OCI-LY3 (cell line): ENCODE results near the gene ARHGAP4.

ENCODE experiments used
- H2AFZ ChIP-seq: fragments of 200-600, 300-600 bp; shearing (Covaris generic); 2 replicates; pipeline ENCODE4 v1.6.0; 2014; ENCODE audit warnings: antibody characterized with exemption, low read depth, low read length
- H3K27ac ChIP-seq: fragments of 200-600, 300-600 bp; sonication (generic); 2 replicates; pipeline ENCODE4 v1.5.1; 2014; ENCODE audit warnings: mild to moderate bottlenecking, low read length, moderate library complexity, mixed read lengths
- H3K27me3 ChIP-seq: fragments of 200-600, 300-600 bp; sonication (generic); 2 replicates; pipeline ENCODE4 v1.6.1; 2014; ENCODE audit warnings: low read depth, low read length, mixed read lengths
- H3K36me3 ChIP-seq: fragments of 200-600, 300-600 bp; sonication (generic); replicated peaks from 2 replicates; pipeline ENCODE3; 2014; ENCODE audit warnings: low read depth, low read length, mixed read lengths
- H3K4me1 ChIP-seq: fragments of 300-600, 200-600 bp; sonication (generic); 2 replicates; pipeline ENCODE4 v1.6.1; 2014; ENCODE audit warnings: low read length, mixed read lengths
- H3K4me2 ChIP-seq: fragments of 200-600, 300-600 bp; sonication (generic); 2 replicates; pipeline ENCODE4 v1.6.1; 2014; ENCODE audit warnings: low read length, mixed read lengths
- H3K4me3 ChIP-seq: fragments of 300-600, 200-600 bp; sonication (generic); 2 replicates; pipeline ENCODE4 v1.5.1; 2014; ENCODE audit warnings: antibody characterized with exemption, mild to moderate bottlenecking, low read length, moderate library complexity
- H3K79me2 ChIP-seq: fragments of 300-600, 200-600 bp; shearing (Covaris generic); 2 replicates; pipeline ENCODE4 v1.6.1; 2014; ENCODE audit warnings: mild to moderate bottlenecking, low read length, mixed read lengths
- H3K9ac ChIP-seq: fragments of 300-600, 200-600 bp; shearing (Covaris generic); 2 replicates; pipeline ENCODE4 v1.6.0; 2014; ENCODE audit warnings: mild to moderate bottlenecking, low read length, moderate library complexity
- H3K9me3 ChIP-seq: fragments of 200-600, 300-600 bp; shearing (Covaris generic); 2 replicates; pipeline ENCODE4 v1.6.1; 2014; ENCODE audit warnings: low read length, mixed read lengths; ENCODE audit not compliant: insufficient read depth
- H4K20me1 ChIP-seq: fragments of 200-600, 300-600 bp; sonication (generic); 2 replicates; pipeline ENCODE4 v1.6.1; 2016; ENCODE audit warnings: low read length, mixed read lengths; ENCODE audit not compliant: insufficient read depth
- EZH2phosphoT487 ChIP-seq: fragments of 200-600 bp; shearing (Covaris generic); IDR thresholded peaks from 2 replicates; pipeline ENCODE4 v1.6.1; 2018; ENCODE audit warnings: antibody characterized with exemption, mixed run types, low read depth
- TF ChIP-seq, protein P1 (sequence below): fragments of 200-600, 300-600 bp; sonication (generic); IDR thresholded peaks from 2 replicates; pipeline ENCODE4 v1.5.1; 2014; ENCODE audit warnings: antibody characterized with exemption, low read length, low read depth

The ARHGAP4 gene

DNA sequence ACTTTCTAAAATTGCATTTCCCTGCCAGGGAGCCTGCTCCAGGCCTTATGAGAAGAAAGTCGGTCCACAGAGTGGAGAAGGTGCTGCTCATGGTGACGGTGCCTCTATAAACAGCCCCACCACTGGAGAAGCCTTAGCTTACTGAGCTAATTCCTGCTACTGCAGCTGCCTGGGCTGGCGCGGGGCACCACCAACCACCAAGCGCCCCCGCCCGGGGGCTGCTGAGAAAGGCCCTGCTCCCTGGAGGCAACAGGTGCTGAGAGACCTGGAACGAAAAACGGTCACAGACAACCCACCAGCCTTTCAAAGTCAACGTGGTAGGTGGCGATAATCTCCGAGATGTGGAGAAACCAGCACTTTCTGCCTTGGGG lies 42.7 kb upstream of the ARHGAP4 start:
- Histone ChIP-seq H3K27me3 (no peaks in the 10 kb centered on the region), H3K4me3 (peak overlapping the region; percentile 97), H3K4me1 (peaks cover 32% of the 10 kb centered on the region), H4K20me1 (peaks cover 60% of the 10 kb centered on the region), H3K9me3 (no peaks in the 10 kb centered on the region), H3K9ac (peak overlapping the region; percentile 100), H3K4me2 (peak overlapping the region; percentile 98), H2AFZ (no peak overlapping the region), H3K36me3 (peaks cover 23% of the 10 kb centered on the region), H3K27ac (peak overlapping the region; percentile 98), H3K79me2 (peaks cover 86% of the 10 kb centered on the region)
- TF ChIP-seq, protein P1, sequence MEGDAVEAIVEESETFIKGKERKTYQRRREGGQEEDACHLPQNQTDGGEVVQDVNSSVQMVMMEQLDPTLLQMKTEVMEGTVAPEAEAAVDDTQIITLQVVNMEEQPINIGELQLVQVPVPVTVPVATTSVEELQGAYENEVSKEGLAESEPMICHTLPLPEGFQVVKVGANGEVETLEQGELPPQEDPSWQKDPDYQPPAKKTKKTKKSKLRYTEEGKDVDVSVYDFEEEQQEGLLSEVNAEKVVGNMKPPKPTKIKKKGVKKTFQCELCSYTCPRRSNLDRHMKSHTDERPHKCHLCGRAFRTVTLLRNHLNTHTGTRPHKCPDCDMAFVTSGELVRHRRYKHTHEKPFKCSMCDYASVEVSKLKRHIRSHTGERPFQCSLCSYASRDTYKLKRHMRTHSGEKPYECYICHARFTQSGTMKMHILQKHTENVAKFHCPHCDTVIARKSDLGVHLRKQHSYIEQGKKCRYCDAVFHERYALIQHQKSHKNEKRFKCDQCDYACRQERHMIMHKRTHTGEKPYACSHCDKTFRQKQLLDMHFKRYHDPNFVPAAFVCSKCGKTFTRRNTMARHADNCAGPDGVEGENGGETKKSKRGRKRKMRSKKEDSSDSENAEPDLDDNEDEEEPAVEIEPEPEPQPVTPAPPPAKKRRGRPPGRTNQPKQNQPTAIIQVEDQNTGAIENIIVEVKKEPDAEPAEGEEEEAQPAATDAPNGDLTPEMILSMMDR = peak; percentile 30; the same call in 1 of the 2 replicates
- no peak for TF ChIP-seq EZH2phosphoT487

DNA sequence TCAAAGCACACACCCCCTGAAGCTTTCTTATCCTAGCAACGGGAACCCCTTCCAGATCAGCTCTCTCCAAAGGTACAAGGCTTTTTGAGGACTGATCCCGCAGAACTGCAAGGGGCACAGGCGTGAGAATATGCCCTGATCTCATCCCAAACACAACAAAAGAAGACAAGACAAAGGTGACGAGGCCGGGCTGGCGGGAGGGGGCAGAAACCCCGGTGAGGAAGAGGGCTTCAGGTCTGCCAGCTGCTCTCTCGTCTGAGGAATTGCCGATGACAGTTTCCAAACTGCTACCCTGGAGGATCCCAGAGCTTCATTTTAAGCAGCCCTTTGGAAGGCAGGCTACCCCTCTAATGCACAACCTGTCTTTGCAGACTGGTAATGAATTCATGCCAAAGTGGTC lies 42.2 kb upstream of the ARHGAP4 start:
- no peaks in the 10 kb centered on the region for H3K27me3 ChIP-seq
- H3K4me2 ChIP-seq = peak overlapping the region; percentile 98
- H3K9ac ChIP-seq = peak overlapping the region; percentile 100
- peaks cover 86% of the 10 kb centered on the region for H3K79me2 ChIP-seq
- peaks cover 60% of the 10 kb centered on the region for H4K20me1 ChIP-seq
- H3K27ac ChIP-seq = peak overlapping the region; percentile 98
- no peak overlapping the region for H2AFZ ChIP-seq
- peaks cover 27% of the 10 kb centered on the region for H3K4me1 ChIP-seq
- no peaks in the 10 kb centered on the region for H3K9me3 ChIP-seq
- TF ChIP-seq, protein P1 = no peak
- no peak for TF ChIP-seq EZH2phosphoT487
- peaks cover 25% of the 10 kb centered on the region for H3K36me3 ChIP-seq
- H3K4me3 ChIP-seq = peak overlapping the region; percentile 97

DNA sequence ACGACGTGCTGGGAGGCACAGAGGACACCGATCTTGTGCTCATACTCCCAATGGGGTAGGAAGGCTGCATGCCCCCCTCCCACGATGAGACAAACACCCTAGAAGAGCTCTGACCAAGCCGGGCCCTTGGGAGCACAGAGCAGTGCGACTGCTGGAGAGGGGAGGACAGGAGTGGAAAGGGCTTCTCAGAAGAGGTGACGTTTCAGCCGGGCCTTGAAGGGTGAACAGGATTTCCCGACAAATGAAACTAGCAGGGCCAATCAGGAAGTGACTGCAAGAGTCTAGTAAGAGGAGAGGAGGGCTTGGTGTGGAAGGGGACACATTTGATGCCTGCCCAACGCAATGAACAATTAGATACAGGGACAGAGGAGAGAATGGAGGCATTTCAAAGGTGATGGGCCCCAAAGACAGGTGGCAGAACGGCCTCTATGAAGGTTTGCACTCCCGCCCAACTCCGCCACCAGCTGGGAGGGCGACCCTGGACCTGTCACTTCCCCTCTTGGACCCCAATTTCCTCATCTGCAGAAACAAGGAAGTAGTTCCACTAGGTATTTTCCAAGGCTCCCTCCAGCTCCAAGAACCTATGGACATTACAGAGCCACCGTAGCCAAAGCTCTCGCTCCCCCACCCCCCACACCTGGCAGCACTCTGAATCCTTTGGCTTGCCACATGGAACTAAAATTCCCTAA lies 41.6 kb upstream of the ARHGAP4 start:
- Histone ChIP-seq H3K36me3 (peaks cover 29% of the 10 kb centered on the region), H3K4me3 (peak overlapping the region; percentile 97; the same call in 1 of the 2 replicates), H3K9ac (peak overlapping the region; percentile 100; the same call in 1 of the 2 replicates), H3K4me2 (peak overlapping the region; percentile 98), H2AFZ (no peak overlapping the region), H3K27me3 (no peaks in the 10 kb centered on the region), H3K79me2 (peaks cover 89% of the 10 kb centered on the region), H3K27ac (peak overlapping the region; percentile 10), H3K9me3 (no peaks in the 10 kb centered on the region), H4K20me1 (peaks cover 60% of the 10 kb centered on the region), H3K4me1 (peaks cover 27% of the 10 kb centered on the region)
- no peak for TF ChIP-seq EZH2phosphoT487
- TF ChIP-seq, protein P1 = no peak

DNA sequence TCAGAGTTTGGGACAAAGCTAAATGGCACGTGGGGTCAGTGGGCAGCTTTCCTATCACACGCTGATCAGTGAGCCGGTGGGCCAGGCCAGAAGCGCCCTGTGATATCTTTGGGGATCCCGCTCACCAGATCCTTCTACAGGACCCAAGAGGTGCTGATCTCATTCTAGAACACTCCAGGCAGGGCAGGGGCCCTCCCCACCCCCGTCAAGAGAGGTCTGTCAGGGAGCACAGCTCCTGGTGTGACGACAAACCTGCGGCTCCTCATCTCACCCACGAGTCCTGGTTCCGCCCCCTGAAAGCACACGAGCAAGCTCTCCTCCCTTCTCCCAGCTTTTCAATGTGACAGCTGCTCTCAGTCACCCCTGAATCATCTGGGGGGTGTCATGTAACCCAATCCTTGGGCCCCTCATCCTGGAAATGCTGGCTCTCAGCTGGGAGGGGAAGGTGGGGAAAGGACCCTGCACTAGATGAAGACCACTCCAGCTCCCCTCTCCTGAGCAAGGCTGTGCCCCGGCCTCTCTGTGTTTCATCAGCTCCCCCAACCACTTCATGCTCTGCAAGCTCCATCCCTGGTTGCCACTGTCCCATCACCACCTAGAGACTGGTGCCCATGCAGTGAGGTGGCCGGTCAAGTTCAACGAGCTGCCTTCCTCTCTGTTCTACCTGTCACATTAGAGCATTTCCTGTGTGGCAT lies 40.9 kb upstream of the ARHGAP4 start:
- TF ChIP-seq, protein P1 = no peak
- TF ChIP-seq EZH2phosphoT487 = no peak
- Histone ChIP-seq H3K9me3 (no peaks in the 10 kb centered on the region), H3K27me3 (no peaks in the 10 kb centered on the region), H2AFZ (no peak overlapping the region), H3K36me3 (peaks cover 36% of the 10 kb centered on the region), H3K79me2 (peaks cover 93% of the 10 kb centered on the region), H3K4me3 (0 out of 2 replicates have a peak overlapping the region, but pooled peaks have one; percentile 97), H3K9ac (no peak overlapping the region), H3K4me2 (peak overlapping the region; percentile 98), H3K27ac (0 out of 2 replicates have a peak overlapping the region, but pooled peaks have one; percentile 10), H4K20me1 (peaks cover 60% of the 10 kb centered on the region), H3K4me1 (peaks cover 27% of the 10 kb centered on the region)
